Mesendoderm (in vitro differentiated cells): ENCODE data around the gene COPS4.

ENCODE experiments used
- DNase-seq: peaks from one replicate; pipeline ENCODE4 v3.0.0; 2013
- H2AK5ac ChIP-seq: 2 replicates; pipeline ENCODE4 v1.6.1; 2013; ENCODE audit warnings: low read length, inconsistent platforms
- H2BK120ac ChIP-seq: 2 replicates; pipeline ENCODE4 v1.6.1; 2013; ENCODE audit warnings: low read depth, mild to moderate bottlenecking, low read length, moderate library complexity, mixed read lengths
- H2BK15ac ChIP-seq: replicated peaks from 2 replicates; pipeline ENCODE4 v1.6.1; 2013; ENCODE audit warnings: low read depth, mild to moderate bottlenecking, moderate library complexity
- H2BK5ac ChIP-seq: 2 replicates; pipeline ENCODE4 v1.6.1; 2013; ENCODE audit warnings: low read length, inconsistent platforms
- H3K18ac ChIP-seq: 2 replicates; pipeline ENCODE4 v1.6.1; 2013; ENCODE audit warnings: mild to moderate bottlenecking, low read length, mixed read lengths
- H3K23ac ChIP-seq: one replicate; pipeline ENCODE4 v1.6.1; 2013; ENCODE audit warnings: low read length
- H3K27ac ChIP-seq: 2 replicates; pipeline ENCODE4 v1.5.1; 2013; ENCODE audit warnings: low read depth, mild to moderate bottlenecking, inconsistent platforms, low read length, moderate library complexity
- H3K27me3 ChIP-seq: 2 replicates; pipeline ENCODE4 v1.6.1; 2013; ENCODE audit warnings: low read length, control low read depth, mild to moderate bottlenecking, inconsistent platforms; ENCODE audit not compliant: insufficient read depth, poor library complexity
- H3K36me3 ChIP-seq: 2 replicates; pipeline ENCODE4 v1.6.1; 2013; ENCODE audit warnings: low read length, inconsistent platforms; ENCODE audit not compliant: control insufficient read depth, insufficient read depth
- H3K4ac ChIP-seq: one replicate; pipeline ENCODE4 v1.6.1; 2013; ENCODE audit warnings: low read depth, mild to moderate bottlenecking, low read length, moderate library complexity
- H3K4me1 ChIP-seq: 2 replicates; pipeline ENCODE4 v1.6.1; 2013; ENCODE audit warnings: low read depth, low read length, inconsistent platforms; ENCODE audit not compliant: control insufficient read depth
- H3K4me2 ChIP-seq: 2 replicates; pipeline ENCODE4 v1.6.1; 2013; ENCODE audit warnings: low read length
- H3K4me3 ChIP-seq: 2 replicates; pipeline ENCODE4 v1.5.1; 2013; ENCODE audit warnings: mild to moderate bottlenecking, low read length
- H3K56ac ChIP-seq: one replicate; pipeline ENCODE4 v1.6.1; 2013; ENCODE audit warnings: low read length
- H3K79me1 ChIP-seq: 2 replicates; pipeline ENCODE4 v1.6.1; 2013; ENCODE audit warnings: low read length, inconsistent platforms
- H3K79me2 ChIP-seq: 2 replicates; pipeline ENCODE4 v1.6.1; 2013; ENCODE audit warnings: mild to moderate bottlenecking, low read length; ENCODE audit not compliant: control insufficient read depth, insufficient read depth
- H3K9ac ChIP-seq: 2 replicates; pipeline ENCODE4 v1.6.1; 2013; ENCODE audit warnings: low read length, inconsistent platforms
- H4K5ac ChIP-seq: one replicate; pipeline ENCODE4 v1.6.1; 2013; ENCODE audit warnings: low read length
- H4K8ac ChIP-seq: one replicate; pipeline ENCODE4 v1.6.1; 2013; ENCODE audit warnings: low read depth, mild to moderate bottlenecking, control low read depth, low read length, moderate library complexity
- WGBS: extraction: QIAGEN DNeasy Blood & Tissue Kit; methylation state at CpG from one replicate; pipeline ENCODE4 v1.1.7; 2013; ENCODE audit warnings: low lambda C conversion rate, missing lambda C conversion rate; ENCODE audit not compliant: insufficient coverage; ENCODE audit errors: extremely low coverage; 5-methylcytosine and 5-hydroxymethylcytosine counted together

COPS4 gene

DNA sequence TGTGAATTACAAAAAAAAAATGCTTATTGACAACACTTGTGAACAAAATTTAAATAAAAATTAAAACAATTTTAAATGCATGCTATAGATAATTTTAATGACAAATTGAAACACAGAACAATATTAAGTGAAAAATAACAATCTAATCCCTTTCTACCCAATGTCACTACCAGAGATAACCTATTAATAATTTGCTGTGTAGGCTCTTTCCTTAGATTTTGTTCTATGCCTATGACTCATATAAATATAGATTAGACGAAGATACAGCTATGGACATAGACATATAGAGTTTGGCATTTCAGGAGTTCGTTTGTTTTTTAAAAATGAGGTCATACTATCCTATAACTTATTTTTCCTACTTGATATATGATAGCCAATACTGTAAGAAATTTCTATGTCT is 61.4 kb downstream of the COPS4 start:
- Histone ChIP-seq H3K27ac (no peak overlapping the region), H4K8ac (no peak overlapping the region), H3K18ac (no peak overlapping the region), H3K9ac (no peak overlapping the region), H2AK5ac (no peak overlapping the region), H2BK15ac (no peak overlapping the region), H3K79me1 (no peaks in the 10 kb centered on the region), H2BK5ac (no peak overlapping the region), H3K4me3 (no peak overlapping the region), H3K27me3 (no peaks in the 10 kb centered on the region), H3K4me2 (no peak overlapping the region), H3K79me2 (no peaks in the 10 kb centered on the region), H2BK120ac (no peak overlapping the region), H4K5ac (no peak overlapping the region), H3K4ac (no peak overlapping the region), H3K23ac (no peak overlapping the region), H3K56ac (no peak overlapping the region), H3K36me3 (no peaks in the 10 kb centered on the region), H3K4me1 (no peaks in the 10 kb centered on the region)
- WGBS = no CpG with 5 or more reads among the region's 2 CpGs
- DNase-seq = no peak

DNA sequence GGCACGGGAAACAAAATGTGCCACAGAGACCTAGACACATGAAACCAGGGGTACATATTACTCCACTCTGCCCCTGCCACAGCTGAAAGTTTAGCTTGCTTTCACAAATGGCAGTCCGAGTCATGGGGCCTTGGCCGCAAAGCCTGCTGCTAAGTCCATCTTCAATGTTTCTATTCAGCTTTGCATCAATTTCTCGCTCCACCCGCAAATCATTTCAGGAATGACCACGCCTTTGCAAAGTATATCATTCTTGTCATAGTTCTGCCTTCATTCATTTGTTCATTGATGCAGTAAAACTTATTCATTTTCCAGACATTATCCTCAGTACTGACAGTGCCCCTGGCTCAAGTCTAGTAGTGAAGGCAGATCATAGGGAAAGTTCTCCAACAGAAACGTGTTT is 70.0 kb downstream of the COPS4 start:
- H3K18ac ChIP-seq = no peak overlapping the region
- no peak overlapping the region for H4K5ac ChIP-seq
- no peak for DNase-seq
- no peaks in the 10 kb centered on the region for H3K4me1 ChIP-seq
- H4K8ac ChIP-seq = no peak overlapping the region
- H2AK5ac ChIP-seq = no peak overlapping the region
- H3K79me2 ChIP-seq = no peaks in the 10 kb centered on the region
- WGBS = no CpG with 5 or more reads among the region's 7 CpGs
- no peak overlapping the region for H2BK15ac ChIP-seq
- H3K27ac ChIP-seq = no peak overlapping the region
- H3K36me3 ChIP-seq = no peaks in the 10 kb centered on the region
- H3K79me1 ChIP-seq = no peaks in the 10 kb centered on the region
- no peak overlapping the region for H2BK5ac ChIP-seq
- no peak overlapping the region for H3K56ac ChIP-seq
- H3K4ac ChIP-seq = no peak overlapping the region
- H3K9ac ChIP-seq = no peak overlapping the region
- no peak overlapping the region for H3K4me3 ChIP-seq
- H3K23ac ChIP-seq = no peak overlapping the region
- no peak overlapping the region for H3K4me2 ChIP-seq
- H2BK120ac ChIP-seq = no peak overlapping the region
- no peaks in the 10 kb centered on the region for H3K27me3 ChIP-seq

- no peaks in the 10 kb centered on the region for H3K79me2 ChIP-seq
- no peak overlapping the region for H3K18ac ChIP-seq
- no peak overlapping the region for H3K4me3 ChIP-seq
- H2BK5ac ChIP-seq = no peak overlapping the region
- no peak for DNase-seq
- H4K5ac ChIP-seq = no peak overlapping the region
- H3K4me1 ChIP-seq = no peaks in the 10 kb centered on the region
- no peak overlapping the region for H3K4ac ChIP-seq
- no CpG with 5 or more reads among the region's 9 CpGs for WGBS
- no peak overlapping the region for H2BK120ac ChIP-seq
- no peaks in the 10 kb centered on the region for H3K36me3 ChIP-seq
- no peak overlapping the region for H4K8ac ChIP-seq
- no peaks in the 10 kb centered on the region for H3K79me1 ChIP-seq
- no peak overlapping the region for H3K4me2 ChIP-seq
- H2BK15ac ChIP-seq = no peak overlapping the region
- peak overlapping the region; percentile 53 for H3K56ac ChIP-seq
- H3K27ac ChIP-seq = no peak overlapping the region
- no peak overlapping the region for H3K9ac ChIP-seq
- H3K27me3 ChIP-seq = no peaks in the 10 kb centered on the region
- no peak overlapping the region for H3K23ac ChIP-seq
- H2AK5ac ChIP-seq = no peak overlapping the region
Observed at GRCh38 chr4:83107631-83108030, 72.6 kb downstream of the COPS4 start.

DNA sequence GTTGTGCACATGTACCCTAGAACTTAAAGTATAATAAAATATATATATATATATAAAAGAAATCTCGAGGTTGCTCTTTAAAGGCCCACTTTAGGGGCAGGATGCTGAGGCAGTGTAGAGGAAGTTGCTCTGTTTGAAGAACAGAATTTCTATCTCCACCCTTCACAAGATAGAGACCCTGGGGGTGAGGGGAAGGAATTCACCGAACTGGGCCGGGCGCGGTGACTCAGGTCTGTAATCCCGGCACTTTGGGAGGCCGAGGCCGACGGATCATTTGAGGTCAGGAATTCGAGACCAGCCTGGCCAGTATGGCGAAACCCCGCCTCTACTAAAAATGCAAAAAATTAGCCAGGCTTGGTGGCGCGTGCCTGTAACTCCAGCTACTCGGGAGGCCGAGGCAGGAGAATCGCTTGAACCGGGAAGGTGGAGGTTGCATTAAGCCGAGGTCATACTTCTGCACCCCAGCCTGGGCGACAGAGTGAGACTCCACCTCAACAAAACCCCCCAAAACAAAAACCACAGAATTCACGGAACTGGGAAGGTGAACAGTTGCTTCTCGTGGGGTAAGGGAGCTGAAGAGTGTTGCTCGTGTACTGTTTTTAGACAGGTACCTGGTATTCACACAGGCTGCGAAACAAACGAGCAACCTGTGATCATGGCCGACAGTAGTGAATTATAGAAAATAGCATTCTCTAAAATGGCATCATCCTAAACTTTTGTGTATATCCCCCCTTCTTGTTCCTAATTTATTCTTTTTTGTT is 73.3 kb downstream of the COPS4 start:
- Histone ChIP-seq H3K4me2 (no peak overlapping the region), H2BK5ac (no peak overlapping the region), H3K9ac (no peak overlapping the region), H4K5ac (no peak overlapping the region), H2BK15ac (no peak overlapping the region), H3K4ac (no peak overlapping the region), H3K4me1 (no peaks in the 10 kb centered on the region), H3K79me2 (no peaks in the 10 kb centered on the region), H2BK120ac (no peak overlapping the region), H3K27ac (no peak overlapping the region), H3K27me3 (no peaks in the 10 kb centered on the region), H2AK5ac (no peak overlapping the region), H3K56ac (no peak overlapping the region), H3K79me1 (no peaks in the 10 kb centered on the region), H3K4me3 (no peak overlapping the region), H3K36me3 (no peaks in the 10 kb centered on the region), H3K23ac (no peak overlapping the region), H4K8ac (no peak overlapping the region), H3K18ac (no peak overlapping the region)
- no CpG with 5 or more reads among the region's 26 CpGs for WGBS
- DNase-seq = peak; percentile 69

DNA sequence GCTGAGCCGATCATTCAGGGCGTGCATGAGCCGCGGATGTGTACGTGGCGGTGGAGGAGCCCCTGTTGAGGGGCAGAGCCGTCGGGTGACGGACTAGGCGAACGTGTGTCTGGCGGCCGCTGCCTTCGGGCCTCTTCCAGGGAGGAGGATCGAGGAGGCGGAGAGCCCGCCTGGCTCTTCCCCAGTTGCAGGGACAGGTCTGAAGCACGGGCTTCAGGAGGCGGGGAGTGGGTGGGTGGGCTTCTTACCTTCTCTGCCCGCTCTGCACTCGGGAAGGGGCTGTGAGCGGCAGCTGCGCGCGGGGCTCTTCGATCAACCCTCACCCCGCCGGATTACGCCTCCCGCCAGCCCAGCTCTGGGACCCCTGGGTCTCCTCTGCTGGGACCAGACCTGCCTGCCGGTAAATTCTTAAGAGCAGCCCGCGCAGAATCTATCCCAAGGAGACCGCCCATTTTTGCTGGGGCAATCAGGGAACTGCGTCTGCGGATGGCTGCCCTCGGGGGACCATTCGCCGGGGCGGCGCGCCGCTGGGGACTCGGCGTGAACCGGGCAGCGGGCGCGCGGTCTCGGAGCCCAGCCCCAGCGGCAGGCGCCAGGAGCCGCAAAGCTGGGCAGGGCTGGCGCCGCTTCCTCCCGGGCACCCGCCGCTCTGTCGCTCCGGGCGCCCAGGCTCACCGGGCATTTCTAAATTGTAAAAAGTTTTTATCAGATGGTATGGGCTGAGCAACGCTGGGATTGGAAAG is 74.7 kb downstream of the COPS4 start:
- peak overlapping the region; percentile 77 for H3K18ac ChIP-seq
- H3K23ac ChIP-seq = no peak overlapping the region
- H2BK15ac ChIP-seq = no peak overlapping the region
- no peak overlapping the region for H2AK5ac ChIP-seq
- peak overlapping the region; percentile 97 for H3K4ac ChIP-seq
- H3K27me3 ChIP-seq = no peaks in the 10 kb centered on the region
- peak overlapping the region; percentile 39 for H3K4me3 ChIP-seq
- H2BK5ac ChIP-seq = no peak overlapping the region
- no peaks in the 10 kb centered on the region for H3K36me3 ChIP-seq
- H3K4me1 ChIP-seq = no peaks in the 10 kb centered on the region
- peak overlapping the region; percentile 31 for H3K9ac ChIP-seq
- H3K56ac ChIP-seq = peak overlapping the region; percentile 51
- peak; percentile 82 for DNase-seq
- peak overlapping the region; percentile 78 for H3K27ac ChIP-seq
- peak overlapping the region; percentile 22 for H3K4me2 ChIP-seq
- no peaks in the 10 kb centered on the region for H3K79me1 ChIP-seq
- peak overlapping the region; percentile 65 for H4K8ac ChIP-seq
- peak overlapping the region; percentile 79 for H2BK120ac ChIP-seq
- no peaks in the 10 kb centered on the region for H3K79me2 ChIP-seq
- no CpG with 5 or more reads among the region's 64 CpGs for WGBS
- H4K5ac ChIP-seq = no peak overlapping the region
